ENCODE measurements around the gene CERT1.

- TF ChIP-seq CTCF (conservative IDR thresholded peaks at IDR 0.05) (no peak), ZFX (IDR thresholded peaks at IDR 0.05) (no peak)
Observed at GRCh38 chr5:75473463-75473862, 38.0 kb downstream of the CERT1 start.
